ENCODE measurements around the gene GOT1. TPM values are rescaled to one million over a fixed set of nuclear protein-coding genes. Genes with fewer than 3 reads are reported as not detected.

The GOT1 gene
- total RNA-seq, 1 donor from 2014 or later: 35.9 TPM

DNA sequence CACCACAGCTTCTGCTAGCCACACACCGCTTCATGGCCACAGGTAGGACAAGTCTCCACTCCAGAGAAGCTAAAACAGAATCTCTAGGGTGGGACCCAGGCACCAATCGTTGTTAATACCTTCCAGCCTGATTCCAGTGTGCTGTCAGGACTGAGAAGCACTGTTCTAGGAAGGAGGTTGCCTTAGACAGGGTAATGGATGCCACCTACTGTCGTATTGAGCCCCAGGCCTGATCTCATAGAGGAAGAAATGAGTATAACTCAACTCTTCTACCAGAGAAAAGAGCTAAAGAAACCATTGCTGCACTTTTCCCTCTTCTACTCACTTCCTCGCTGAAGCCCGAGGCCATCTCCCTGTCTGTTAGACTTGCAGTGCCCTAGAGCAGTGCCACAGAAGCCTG, 69.5 kb downstream of the GOT1 start:
- no peaks in the 10 kb centered on the region for H3K4me1 Mint-ChIP-seq (ENCODE audit: low read depth)
- no peaks in the 10 kb centered on the region for H3K36me3 Mint-ChIP-seq (ENCODE audit: low read depth)
- peaks cover 16% of the 10 kb centered on the region for H3K27me3 Mint-ChIP-seq (ENCODE audit: insufficient read depth)
- H3K9me3 Mint-ChIP-seq: no peaks in the 10 kb centered on the region
- no peak for DNase-seq (ENCODE audit: low spot score)
- H3K4me3 Mint-ChIP-seq: no peak overlapping the region
- H3K27ac Mint-ChIP-seq: no peak overlapping the region
- intact Hi-C loops (cut with micrococcal nuclease): no loop called here

DNA sequence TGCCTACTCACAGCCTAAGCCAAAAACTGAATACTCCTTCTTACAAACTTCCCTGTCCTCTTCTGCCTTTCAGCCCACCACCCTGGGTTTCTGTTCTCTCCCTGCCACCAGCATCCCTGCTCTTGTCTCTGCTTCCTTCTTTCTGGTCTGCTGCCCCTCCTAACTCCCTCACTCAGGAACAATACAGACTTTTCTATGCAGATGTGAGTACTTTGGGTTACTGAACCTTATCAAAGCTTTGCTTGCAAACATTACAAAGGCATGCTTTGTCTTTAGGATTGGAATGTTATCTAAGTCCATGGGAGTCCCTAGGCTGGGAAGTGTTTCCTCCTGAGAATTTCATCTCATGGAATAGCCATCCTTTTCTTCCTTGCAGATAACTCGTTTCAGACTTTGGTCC, 72.3 kb downstream of the GOT1 start:
- intact Hi-C loops (cut with micrococcal nuclease): no loop called here

DNA sequence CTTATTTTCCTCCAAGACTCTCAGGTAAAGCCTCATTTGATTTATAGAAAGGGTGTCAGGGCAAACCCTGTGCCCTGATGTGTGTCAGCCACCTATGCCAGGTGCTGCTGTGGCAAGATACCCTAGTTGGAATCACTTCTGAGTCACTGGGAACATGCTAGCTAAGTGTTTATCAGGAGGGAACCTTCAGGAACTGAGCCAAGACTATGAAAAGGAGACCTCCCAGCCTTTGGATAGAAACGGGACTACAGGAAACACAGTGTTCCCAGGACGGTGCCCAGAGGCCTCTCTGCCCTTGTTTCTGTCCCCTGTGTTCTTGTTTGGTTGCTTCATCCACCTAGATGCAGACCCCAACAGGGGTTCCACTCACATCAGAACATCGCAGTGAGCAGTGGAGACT, 72.7 kb downstream of the GOT1 start:
- Mint-ChIP-seq H3K4me1 (ENCODE audit: low read depth) (no peaks in the 10 kb centered on the region), H3K27me3 (ENCODE audit: insufficient read depth) (peaks cover 19% of the 10 kb centered on the region), H3K9me3 (no peaks in the 10 kb centered on the region), H3K27ac (no peak overlapping the region), H3K36me3 (ENCODE audit: low read depth) (no peaks in the 10 kb centered on the region), H3K4me3 (no peak overlapping the region)
- intact Hi-C loops (cut with micrococcal nuclease): no loop called here
- no peak for DNase-seq (ENCODE audit: low spot score)

More for the DNA sequence above, 72.3 kb downstream of the GOT1 start:
- Mint-ChIP-seq H3K4me3 (no peak overlapping the region), H3K36me3 (ENCODE audit: low read depth) (no peaks in the 10 kb centered on the region), H3K9me3 (no peaks in the 10 kb centered on the region), H3K27ac (no peak overlapping the region), H3K4me1 (ENCODE audit: low read depth) (no peaks in the 10 kb centered on the region), H3K27me3 (ENCODE audit: insufficient read depth) (peaks cover 23% of the 10 kb centered on the region)
- no peak for DNase-seq (ENCODE audit: low spot score)

DNA sequence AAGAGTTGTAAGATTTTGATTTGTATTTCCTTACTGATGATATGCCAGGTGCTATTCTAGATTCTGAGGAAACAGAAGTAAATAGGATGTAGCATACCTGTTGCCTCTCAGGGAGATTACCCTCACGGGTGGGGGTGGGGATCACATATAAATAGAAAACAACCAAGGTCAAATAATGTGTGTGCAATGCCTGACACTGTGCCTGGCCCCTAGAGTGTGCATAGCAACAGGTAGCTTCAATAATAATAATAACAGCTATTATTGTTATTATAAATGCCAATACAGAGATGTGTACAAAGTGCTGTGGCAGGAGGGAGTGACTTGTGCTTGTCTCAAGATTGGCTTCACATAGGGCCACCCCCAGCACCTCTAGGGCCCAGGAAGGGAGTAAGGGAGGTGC, 77.2 kb downstream of the GOT1 start:
- Mint-ChIP-seq H3K4me3 (no peak overlapping the region), H3K4me1 (ENCODE audit: low read depth) (no peaks in the 10 kb centered on the region), H3K27ac (no peak overlapping the region), H3K27me3 (ENCODE audit: insufficient read depth) (peaks cover 16% of the 10 kb centered on the region), H3K9me3 (no peaks in the 10 kb centered on the region), H3K36me3 (ENCODE audit: low read depth) (no peaks in the 10 kb centered on the region)
- no peak for DNase-seq (ENCODE audit: low spot score)
- intact Hi-C loops (cut with micrococcal nuclease): no loop called here

DNA sequence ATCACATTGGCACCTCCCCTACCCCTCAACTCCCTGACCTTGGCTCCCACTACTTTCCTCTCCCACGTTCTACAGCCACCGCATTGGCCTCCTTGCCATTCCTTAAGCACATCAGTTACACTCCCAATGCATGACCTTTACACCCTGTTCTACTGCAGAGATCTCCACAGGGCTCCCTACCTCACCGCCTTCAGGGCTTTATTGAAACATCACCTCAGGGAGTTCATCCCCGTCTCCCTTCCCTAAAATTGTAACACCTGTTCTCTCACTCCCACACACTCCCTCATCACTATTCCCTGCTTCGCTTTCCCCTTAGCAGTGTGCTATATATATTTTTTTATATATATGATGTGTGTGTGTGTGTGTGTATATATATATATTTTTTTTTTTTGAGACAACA, 82.8 kb downstream of the GOT1 start:
- Mint-ChIP-seq H3K27ac (no peak overlapping the region), H3K9me3 (no peaks in the 10 kb centered on the region), H3K36me3 (ENCODE audit: low read depth) (no peaks in the 10 kb centered on the region), H3K4me3 (no peak overlapping the region), H3K27me3 (ENCODE audit: insufficient read depth) (peaks cover 7% of the 10 kb centered on the region), H3K4me1 (ENCODE audit: low read depth) (no peaks in the 10 kb centered on the region)
- intact Hi-C loops (cut with micrococcal nuclease): no loop called here
- no peak for DNase-seq (ENCODE audit: low spot score)

Other genes starting within 250 kb of the GOT1 start
- gene HPSE2, start 194.8 kb downstream of the GOT1 start, total RNA-seq: not detected in 2 replicates
- 0.20 and 0.21 TPM in 2 replicates for gene CNNM1, start 101.3 kb downstream of the GOT1 start, total RNA-seq
- gene NKX2-3, start 102.3 kb upstream of the GOT1 start, total RNA-seq: not detected in 2 replicates
- 53.3 and 62.3 TPM in 2 replicates for gene SLC25A28, start 189.8 kb upstream of the GOT1 start, total RNA-seq
- gene ENTPD7, start 228.9 kb upstream of the GOT1 start, total RNA-seq: 11.0 and 11.1 TPM in 2 replicates

All from activated T-helper 1 cell treated with anti-CD3 and anti-CD28 coated beads, Interleukin-12 subunit alpha, Interleukin-12 subunit beta, Interleukin-2, Interleukin-4 antibody, amounts not matched to agents 30 ng/mL and 10 ng/mL and 1 ng/mL, durations not matched to agents 14 hours and 24 hours and 36 hours (primary cell).